HG03103 (cell line): ENCODE results near the gene ZNF385D.

Experiments used
- ATAC-seq: cut with Tn5 transposase; IDR thresholded peaks from one replicate; pipeline ENCODE4 v1.9.1; 2021; ENCODE audit warnings: low read depth; ENCODE audit not compliant: unreplicated experiment

Gene ZNF385D

DNA sequence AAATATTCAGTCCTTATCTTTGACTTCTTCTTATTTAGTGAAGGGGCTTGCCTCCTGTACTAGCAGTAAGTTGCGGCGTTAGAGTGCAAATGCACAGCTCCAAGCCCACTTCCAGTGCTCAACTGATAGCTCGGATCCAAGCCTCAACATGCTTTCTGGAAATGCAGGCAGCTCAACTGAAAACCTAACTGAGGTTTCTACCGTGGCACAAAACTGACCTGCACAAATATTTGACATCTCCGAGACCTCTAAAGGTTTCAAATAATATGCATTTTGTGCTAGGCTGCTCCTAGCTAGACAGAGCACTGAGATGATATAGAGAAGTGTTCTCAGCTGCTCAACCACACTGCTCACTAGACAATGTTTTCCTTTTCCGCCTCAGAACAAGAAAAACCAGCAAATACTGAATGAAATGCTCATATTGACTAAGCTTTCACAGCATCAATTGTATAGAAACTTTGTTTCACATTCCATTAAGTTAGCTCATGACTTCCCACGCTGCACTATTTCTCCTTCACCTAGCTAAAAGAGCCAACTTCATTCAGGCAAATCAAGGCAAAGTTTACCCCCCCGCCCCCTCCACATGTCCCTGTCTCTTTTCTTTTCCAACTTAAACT, 822 bp downstream of the ZNF385D start:
- ATAC-seq, result no peak

DNA sequence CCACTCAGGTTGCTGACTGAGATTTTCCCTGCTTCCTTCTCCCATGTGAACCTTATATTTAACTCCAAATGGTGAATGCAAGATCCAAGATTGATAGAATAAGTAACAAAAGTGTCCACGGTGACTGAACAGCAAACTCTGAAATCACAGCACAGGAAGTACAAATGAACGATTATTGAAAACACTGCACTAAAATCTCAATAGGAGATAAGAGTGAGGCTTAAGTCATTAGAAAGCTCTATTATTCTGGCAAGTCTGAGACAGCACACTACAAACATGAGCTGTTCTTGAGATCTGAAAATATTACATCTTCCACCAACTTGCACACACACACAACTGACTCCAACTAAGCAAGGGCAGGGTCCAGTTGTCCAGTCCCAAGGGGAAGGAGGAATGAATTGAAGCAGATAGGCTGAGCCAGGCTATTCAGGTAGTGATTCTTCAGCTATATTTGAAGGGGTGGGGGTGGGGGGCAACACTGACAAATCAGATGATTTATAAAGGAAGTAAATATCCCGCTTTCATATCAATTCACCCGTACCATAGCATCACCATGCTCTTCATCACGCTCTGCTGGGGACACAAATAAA, 2.9 kb downstream of the ZNF385D start:
- ATAC-seq, result no peak

DNA sequence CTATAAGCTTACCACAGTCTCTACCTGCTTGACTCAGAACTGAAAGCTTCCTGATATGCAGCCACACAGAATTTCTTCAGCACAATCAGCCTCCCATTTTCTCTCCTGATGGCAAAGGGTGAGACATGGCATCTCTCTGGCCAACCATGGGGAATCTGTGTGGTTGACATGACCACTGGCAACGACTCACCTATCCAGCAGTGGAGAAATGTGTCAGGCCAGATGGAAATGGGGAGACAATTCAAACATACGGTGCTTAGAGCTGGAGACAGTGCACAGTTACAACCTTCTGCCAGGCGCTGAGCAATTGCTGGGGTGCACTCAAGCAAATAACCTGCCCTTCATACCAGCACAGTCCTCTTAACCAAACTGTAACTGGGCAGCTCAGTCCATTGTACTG, 3.6 kb downstream of the ZNF385D start:
- ATAC-seq, result no peak

DNA sequence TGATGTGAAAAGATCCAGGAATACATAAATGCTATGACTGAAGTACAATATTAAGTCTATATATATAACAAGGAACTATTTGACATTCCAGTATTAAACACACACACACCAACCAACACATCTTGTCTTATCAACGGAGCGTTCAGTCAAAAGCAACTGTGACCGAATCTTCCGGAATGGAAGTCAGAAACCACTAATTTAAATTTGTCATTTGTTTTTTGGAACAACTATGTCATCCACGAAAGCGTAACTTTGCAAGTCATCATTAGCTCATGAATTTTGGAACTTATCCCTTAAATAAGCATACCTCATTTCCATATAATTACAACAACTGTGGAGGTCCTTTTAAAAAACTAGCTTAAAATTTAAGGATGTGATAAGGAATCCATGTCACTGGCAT, 5.0 kb downstream of the ZNF385D start:
- no peak for ATAC-seq

- ATAC-seq, result no peak
Measured at GRCh38 chr3:21744793-21745192, 6.2 kb downstream of the ZNF385D start.

- ATAC-seq, result no peak
Measured at GRCh38 chr3:21738935-21739702, 11.9 kb downstream of the ZNF385D start.

DNA sequence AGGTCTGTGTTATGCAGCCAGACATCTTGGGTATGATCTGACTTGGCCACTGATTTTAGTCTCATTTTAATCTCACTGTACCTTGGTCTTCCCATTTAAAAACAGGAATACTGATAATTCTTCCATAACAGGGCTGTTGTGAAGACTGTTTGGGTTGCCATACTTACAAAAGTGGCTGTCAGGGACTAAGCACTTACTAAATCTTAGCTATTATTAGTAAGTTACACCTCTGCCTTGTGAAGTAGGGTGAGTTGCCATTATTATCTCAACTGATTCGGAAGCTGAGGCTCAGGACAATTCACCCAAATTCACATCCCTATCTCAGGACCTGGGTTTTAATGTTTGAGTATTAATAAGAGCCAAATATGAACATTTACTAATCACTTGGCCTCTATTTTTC, 12.7 kb downstream of the ZNF385D start:
- ATAC-seq, result no peak

DNA sequence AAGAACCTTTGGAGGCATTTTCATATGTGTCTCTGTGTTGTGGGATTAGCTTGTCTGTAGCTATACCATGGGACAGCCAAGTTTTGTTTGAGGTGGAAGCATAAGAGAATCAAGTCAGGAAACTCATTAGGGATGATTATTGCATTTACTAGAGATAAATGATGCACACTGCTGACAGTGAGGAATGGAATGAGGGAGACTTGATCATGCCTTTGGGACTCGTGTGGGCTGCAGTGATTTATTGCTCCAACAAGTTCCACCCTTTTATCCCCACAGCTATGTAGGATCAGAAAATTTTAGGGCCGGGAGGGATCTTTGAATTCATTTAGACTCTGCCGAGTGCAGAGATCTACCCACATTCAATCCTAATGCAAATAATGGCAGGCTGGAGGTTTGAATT, 16.3 kb downstream of the ZNF385D start:
- ATAC-seq, result no peak

DNA sequence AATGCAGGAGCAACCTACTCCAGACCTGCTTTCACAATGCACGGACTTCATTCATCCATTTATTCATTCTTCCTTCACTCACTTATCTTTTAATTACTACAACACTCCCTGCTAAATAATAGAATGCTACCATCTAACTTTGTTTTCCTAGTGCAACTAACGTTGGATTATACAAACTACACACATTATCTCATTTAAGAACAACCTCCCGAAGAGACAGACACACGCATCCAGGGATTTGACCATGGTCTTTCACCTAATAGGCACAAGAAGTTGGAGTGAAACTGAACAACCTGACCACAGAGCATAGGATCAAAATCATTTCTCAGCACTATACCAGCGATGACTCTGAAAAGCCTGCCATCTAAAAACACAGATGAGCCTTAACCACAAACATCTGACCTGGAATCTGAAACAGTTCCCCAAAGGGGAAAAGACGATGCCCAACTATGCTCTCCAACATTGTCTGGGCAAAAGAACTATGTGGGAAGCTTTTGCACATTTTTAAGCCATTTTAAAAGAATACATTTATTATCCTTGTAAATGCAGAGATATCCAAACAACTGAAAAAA, 21.0 kb downstream of the ZNF385D start:
- ATAC-seq, result no peak

- ATAC-seq, result no peak
Measured at GRCh38 chr3:21729331-21729730, 21.7 kb downstream of the ZNF385D start.

- ATAC-seq, result no peak
Measured at GRCh38 chr3:21722768-21723167, 28.2 kb downstream of the ZNF385D start.

DNA sequence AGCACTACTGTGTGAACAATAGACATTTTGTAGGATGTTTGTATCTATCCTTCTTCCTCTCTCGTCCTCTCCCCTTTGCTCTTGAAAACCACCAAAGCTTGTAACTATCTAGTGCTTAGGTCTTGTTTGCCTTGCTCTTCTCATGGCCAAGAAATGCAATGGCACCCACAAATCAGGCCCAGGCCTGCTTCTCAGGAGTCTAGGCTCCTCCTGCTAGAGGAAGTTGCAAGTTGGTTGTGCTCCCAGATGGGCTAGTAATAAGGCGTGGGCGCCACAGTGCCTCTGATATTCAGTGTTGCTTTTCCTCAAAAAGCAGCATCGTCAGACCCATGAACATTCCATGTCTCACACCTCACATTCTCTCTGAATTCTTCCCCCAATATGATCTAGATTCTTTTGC, 28.7 kb downstream of the ZNF385D start:
- no peak for ATAC-seq

- no peak for ATAC-seq
Measured at GRCh38 chr3:21718943-21719591, 31.9 kb downstream of the ZNF385D start.

GRCh38 chr3:21718161-21718765, 32.7 kb downstream of the ZNF385D start:
- no peak for ATAC-seq

DNA sequence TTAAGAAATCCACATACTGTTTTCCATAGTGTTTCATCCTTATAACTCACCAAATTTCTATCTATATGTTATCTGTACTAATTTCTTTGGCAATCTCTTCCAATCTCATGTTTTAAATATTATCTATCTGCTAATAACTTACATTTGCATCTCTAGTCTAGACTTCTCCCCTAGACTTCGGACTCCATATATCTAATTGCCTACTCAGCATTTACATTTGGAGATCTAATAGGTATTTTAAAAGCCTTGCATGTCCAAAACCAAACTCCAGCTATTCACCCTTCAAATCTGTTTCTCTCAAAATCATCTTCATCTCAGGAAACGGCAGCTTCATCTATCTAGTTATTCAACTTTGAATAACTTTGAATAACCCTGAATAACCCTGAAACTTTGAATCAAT, 35.3 kb downstream of the ZNF385D start:
- ATAC-seq, result no peak

DNA sequence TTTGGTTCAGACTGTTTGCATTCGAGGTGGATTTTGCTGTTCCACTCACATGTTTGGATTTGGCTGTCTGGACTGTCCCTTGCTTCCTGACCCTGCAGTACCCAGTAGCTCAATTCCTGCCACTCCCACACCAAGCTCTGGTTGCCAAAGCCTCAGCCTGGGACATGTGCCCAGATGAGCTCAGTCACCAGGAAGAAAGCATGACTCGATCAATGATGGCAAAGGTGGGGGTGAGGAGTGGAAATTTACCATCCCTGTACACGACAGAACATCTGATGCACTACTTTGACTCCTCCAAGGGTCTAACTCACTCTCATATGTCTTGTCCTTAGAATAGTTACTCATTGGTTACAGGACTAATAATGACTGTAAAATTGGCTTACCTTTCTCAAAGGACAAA, 45.2 kb downstream of the ZNF385D start:
- ATAC-seq, result no peak

DNA sequence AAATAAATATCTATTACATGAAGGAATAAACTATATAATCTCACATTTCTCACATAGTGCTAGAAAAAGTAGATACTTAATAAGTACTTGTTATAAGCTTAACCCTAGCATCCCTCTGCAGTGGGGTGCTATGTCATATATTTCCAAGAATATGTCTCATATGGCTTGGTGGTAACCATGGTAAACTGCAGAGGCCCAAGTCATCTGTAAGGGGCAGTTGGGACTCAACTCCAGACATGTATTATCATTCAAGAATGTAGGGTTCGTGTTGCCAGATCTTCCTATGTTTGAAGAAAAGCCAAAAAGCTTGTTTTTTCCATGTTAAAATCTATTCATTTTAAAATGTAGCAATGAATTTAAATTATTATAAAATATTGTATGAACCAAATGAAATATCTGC, 46.2 kb downstream of the ZNF385D start:
- ATAC-seq, result no peak

DNA sequence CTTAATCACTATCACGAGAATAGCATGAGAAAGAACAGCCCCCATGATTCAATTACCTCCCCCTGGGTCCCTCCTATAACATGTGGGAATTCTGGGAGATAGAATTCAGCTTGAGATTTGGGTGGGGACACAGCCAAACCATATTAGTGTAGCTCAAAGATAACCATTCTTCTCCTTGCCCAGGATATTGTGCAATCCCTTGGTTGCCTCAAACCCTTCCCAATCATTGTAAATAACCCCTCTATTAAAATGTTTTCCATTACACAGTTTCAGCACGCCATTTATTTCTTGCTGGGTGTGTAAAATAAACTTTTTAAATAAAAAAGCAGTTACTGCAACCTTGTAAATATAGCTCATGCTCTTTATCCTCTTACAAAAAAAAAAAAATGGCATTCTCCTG, 47.7 kb downstream of the ZNF385D start:
- no peak for ATAC-seq

- no peak for ATAC-seq
Measured at GRCh38 chr3:21697707-21698106, 53.3 kb downstream of the ZNF385D start.

DNA sequence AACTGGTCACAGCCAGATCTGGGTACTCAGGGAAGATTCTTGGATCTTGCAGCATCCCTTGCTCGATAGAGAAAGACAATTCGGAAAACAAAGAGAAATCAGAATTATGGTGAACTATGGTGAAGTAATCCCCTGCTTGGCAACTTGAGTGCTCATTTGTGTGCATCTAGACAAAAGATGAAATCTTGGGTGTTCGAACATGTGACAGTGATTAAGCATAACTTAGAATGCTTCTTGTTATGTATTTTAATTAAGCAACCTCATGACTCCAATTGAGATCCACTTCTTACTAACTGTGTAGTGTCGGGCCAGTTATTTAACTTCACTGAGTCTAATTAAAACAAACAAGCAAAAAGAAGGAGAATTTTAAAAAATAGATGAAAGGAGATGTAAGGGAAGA, 56.5 kb downstream of the ZNF385D start:
- no peak for ATAC-seq

- no peak for ATAC-seq
Measured at GRCh38 chr3:21691036-21691435, 60.0 kb downstream of the ZNF385D start.
